Stimulated activated CD8-positive, alpha-beta memory T cell treated with anti-CD3 and anti-CD28 coated beads, Interleukin-7, amount 100 ng/mL, for 24 hours (primary cell): ENCODE data around the gene CCNF.
"Not testable (repeated sequence)": the region's sequence is repeated elsewhere in the genome, so short reads cannot be mapped to it uniquely, and the experiment has no call there.

ENCODE experiments used
- DNase-seq: peaks from one replicate; pipeline ENCODE4 v3.0.0-alpha.2; 2020; ENCODE audit warnings: low read depth

The CCNF gene

DNA sequence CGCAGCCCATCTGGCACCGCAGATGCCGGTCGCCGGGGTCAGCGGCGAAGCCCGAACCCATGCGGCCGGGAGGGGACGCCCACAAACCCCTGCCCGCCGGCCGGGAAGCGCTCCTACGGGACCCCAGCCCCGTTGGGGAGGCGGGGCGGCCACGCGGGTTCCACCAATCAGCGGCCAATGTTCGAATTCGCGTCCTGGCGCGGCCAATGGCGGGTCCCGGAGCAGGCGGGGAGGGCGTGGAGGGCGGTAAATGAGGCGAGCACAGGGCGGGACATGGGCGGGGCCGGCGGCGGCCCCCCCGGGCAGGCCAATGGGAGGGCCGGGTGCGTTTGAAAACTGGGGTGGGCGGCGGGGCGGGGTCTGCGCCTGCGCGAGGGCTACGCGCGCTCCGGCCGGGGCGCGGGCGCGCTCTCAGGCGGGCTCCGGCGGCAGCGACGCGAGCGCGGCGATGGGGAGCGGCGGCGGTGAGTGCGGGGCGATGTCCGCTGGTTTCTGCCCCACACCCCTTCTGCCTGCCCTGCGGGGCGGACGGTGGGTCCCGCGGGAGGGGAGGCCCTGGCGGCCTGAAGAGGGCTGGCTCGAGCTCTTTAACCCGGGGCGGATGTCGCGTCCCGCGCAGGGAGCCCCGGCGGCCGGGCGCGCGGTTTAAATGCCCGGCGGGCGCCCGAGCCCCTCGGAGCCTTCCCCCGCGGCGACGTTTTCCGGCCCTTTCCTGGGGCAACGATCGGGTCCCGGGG is at the start of gene CCNF:
Gene CCNF (plus strand): TSS at position 414 of the 737 bp plus-strand sequence. CDS start 35 bp downstream, at position 449.
- peak; percentile 95 for DNase-seq

DNA sequence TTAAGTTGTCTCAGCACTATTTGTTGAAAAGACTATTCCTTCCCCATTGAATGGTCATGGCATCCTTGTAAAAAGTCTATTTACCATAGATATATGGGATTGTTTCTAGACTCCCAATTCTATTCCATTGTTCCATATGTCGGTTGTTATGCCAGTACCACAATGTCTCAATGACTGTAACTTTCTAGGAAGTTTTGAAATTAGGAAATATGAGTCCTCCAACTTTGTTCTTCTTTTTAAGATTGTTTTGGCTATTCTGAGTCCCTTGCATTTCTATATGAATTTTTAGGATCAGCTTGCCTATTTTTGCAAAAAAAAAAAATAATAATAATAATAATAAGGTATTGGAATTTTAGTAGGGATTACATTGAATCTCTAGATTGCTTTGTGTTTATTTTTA is 45.7 kb upstream of the CCNF start:
- no peak for DNase-seq

- DNase-seq, result no peak
These were observed 44.8 kb upstream of the CCNF start for GRCh38 chr16:2384426-2384825.

- no peak for DNase-seq
These were observed 43.9 kb upstream of the CCNF start for GRCh38 chr16:2385190-2385836.

DNA sequence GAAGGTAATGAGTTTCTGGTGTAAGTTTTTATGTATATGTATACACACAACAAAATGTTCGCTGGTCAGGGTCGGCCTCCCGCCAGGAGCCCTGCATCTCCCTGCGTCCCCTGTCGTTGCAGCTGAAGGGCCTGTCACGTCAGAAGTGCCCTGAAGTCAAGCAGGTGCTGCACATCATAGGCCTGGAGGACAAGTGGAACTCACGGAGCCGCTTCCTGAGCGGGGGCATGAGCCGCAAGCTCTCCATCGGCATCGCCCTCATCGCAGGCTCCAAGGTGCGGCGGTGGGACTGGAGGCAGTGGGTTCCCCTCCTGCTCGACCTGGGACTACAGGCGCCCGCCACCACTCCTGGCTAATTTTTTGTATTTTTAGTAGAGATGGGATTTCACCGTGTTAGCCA is 43.3 kb upstream of the CCNF start:
- DNase-seq, result not testable (repeated sequence)

GRCh38 chr16:2386990-2387389 is 42.3 kb upstream of the CCNF start:
- no peak for DNase-seq

DNA sequence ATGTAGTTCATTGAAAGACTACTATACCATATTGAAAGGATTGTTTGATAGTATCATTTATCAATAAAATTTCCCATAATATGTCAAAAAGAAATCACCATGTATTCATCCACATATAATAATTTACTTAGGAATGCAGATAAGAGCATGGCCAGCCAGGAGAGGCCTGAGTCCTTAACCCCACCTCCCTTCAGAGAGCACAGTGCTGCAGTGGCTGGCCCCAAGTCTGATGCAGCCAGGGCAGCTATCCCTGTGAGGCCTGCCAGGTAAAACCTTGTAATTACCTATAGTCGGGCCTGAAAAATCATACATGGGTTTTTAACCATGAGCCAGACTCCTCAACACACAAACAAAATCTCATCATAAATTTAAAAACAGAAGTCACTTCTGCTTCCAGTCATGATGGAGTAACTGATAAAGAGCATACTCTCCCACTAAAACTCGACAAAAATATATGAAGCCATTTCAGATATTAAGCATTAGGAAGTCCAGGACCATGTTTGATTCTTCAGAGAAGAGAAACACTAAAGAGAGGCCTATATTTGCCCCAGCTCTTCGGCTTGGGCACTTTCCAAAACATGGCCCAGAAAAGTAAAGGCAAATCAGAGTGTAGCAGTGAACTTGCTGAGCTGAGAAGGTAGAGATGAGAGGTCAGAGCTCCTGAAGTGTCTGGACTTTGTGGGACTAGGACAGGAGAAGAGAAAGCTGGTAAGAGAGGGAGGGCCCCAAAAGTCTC is 40.9 kb upstream of the CCNF start:
- DNase-seq, result no peak

GRCh38 chr16:2388875-2389433 is 40.3 kb upstream of the CCNF start:
- DNase-seq, result no peak

DNA sequence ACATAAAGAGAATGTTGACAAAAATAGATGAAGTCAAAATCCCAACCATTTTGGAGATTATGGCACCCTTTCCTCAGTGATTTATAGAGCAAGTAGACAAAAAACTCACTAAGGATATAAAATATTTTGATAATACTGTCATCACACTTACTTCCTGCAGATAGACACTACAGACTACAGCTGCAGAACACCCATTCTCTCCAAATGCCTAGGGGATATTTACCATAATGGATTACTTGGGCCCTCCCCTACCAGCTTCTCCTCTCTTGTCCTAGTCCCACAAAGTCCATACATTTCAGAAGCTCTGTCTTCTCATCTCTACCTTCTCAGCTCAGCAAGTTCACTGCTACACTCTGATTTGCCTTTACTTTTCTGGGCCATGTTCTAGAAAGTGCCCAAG is 37.2 kb upstream of the CCNF start:
- no peak for DNase-seq

- no peak for DNase-seq
These were observed 30.7 kb upstream of the CCNF start for GRCh38 chr16:2398520-2398919.

- no peak for DNase-seq
These were observed 25.1 kb upstream of the CCNF start for GRCh38 chr16:2404099-2404498.

DNA sequence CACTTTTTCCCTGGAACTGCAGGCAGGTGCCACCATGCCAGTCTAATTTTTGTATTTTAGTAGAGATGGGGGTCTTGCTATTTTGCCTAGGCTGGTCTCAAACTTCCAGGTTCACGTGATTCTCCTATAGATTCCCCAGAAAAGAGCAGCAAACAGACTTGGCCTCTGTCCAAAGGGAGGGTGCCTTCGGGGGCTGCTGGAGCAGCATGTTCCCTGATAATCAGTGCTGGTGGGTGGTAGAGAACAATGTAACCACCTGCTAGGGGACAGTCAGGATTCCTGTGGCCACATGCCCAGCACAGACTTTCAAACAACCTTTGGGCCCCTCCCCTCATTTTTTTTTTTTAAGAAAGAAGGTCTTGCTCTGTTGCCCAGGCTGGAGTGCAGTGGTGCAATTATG is 14.2 kb upstream of the CCNF start:
- DNase-seq, result no peak

GRCh38 chr16:2420035-2420434 is 9.2 kb upstream of the CCNF start:
- DNase-seq, result no peak

DNA sequence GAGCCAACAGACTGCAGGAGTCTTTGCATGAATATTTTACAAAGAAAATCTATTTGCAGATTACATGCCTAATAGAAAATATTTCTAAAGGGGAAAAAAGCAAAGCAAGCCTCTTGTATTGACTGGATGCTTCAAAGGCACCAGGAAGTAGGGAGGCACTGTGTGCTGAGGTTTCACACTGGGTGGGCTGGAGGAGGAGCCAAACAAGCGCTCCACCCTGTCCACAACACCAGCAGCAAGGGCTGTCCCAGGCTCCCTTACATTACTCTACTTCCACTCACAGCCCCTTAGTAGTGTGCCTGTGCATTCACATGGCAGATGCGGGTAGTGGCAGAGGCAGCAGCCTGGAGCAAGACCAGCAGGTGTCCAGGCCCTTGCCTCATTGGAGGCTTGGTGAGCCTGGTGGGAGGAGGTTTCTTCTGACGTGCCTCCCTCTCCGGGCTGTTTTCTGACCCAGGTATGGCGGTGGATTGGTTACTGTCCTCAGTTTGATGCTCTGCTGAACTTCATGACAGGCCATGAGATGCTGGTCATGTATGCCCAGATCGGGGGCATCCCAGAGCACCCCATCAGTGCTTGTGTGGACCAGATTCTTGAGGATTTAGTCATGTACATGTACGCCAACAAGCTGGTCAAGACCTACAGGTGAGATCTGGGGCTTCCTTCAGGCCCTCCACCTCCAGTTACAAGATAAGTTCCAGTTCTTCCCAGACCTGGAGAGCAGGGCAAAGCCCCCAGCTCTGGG is 7.0 kb upstream of the CCNF start:
- DNase-seq, result no peak

- DNase-seq, result no peak
These were observed 4.9 kb upstream of the CCNF start for GRCh38 chr16:2424061-2425007.

DNA sequence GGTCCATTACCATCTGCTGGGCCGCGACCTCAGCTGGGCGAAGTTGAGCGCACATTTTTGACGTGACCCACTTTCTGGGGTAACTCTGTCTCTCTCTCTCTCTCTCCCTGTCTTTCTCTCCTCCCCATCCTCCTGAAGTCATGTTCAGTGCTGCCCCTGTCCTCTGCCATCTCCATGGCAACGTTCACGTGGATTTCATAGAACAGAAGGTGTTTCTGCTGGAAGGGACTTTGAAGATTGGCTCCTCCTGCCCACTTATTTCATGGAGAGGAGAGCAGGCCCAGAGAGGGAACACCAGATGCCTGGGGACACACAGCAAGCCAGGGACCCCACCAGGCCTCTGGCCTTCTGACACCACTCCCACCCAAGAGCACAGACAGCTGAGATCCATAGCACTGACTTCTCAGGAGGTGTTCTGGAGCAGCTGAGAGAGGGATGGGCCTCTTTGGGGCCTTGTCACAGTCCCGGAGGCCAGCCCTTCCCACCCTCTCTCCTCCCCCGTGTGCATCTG is 4.2 kb upstream of the CCNF start:
- DNase-seq, result no peak

- DNase-seq, result no peak
These were observed 3.3 kb upstream of the CCNF start for GRCh38 chr16:2425825-2426430.

DNA sequence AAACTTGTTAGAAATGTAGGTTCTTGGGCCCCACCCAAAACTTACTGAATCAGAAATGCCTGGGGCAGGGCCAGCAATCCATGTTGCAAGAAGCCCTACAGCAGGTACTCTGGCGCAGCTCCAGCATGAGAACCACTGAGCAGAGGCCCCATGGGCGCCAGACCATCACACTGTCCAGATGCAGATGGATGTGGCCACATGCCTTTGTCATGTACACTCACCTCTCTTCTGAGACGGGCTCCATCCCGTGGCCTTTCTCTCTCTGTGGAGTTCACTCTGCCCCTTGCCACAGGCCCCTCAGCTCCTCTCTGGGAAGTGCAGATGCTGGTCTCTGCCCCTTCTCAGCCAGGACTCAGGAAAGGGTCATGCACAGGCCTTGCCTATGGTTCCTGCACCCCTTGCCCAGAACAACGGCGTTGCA is 2.3 kb upstream of the CCNF start:
- DNase-seq, result no peak

GRCh38 chr16:2427526-2427925 is 1.7 kb upstream of the CCNF start:
- DNase-seq, result no peak

- DNase-seq, result no peak
These were observed 1.0 kb upstream of the CCNF start for GRCh38 chr16:2428051-2428783.
